GM12891 (cell line): ENCODE data around the gene ZNF446.

Experiments used
- POLR2A ChIP-seq: IDR thresholded peaks from 2 replicates; pipeline ENCODE4 v1.6.1; 2011; ENCODE audit warnings: low read depth, low read length, control low read depth
- POLR2AphosphoS5 ChIP-seq: IDR thresholded peaks from 2 replicates; pipeline ENCODE4 v1.6.1; 2011; ENCODE audit warnings: low read depth, low read length, control low read depth
- POU2F2 ChIP-seq: IDR thresholded peaks from 2 replicates; pipeline ENCODE4 v1.6.1; 2011; ENCODE audit warnings: low read depth, mild to moderate bottlenecking, control low read depth, low read length, moderate library complexity
- SPI1 ChIP-seq: IDR thresholded peaks from 2 replicates; pipeline ENCODE4 v1.6.1; 2011; ENCODE audit warnings: low read depth, low read length, control low read depth
- TAF1 ChIP-seq: IDR thresholded peaks from 2 replicates; pipeline ENCODE4 v1.6.1; 2011; ENCODE audit warnings: low read depth, low read length, control low read depth

DNA sequence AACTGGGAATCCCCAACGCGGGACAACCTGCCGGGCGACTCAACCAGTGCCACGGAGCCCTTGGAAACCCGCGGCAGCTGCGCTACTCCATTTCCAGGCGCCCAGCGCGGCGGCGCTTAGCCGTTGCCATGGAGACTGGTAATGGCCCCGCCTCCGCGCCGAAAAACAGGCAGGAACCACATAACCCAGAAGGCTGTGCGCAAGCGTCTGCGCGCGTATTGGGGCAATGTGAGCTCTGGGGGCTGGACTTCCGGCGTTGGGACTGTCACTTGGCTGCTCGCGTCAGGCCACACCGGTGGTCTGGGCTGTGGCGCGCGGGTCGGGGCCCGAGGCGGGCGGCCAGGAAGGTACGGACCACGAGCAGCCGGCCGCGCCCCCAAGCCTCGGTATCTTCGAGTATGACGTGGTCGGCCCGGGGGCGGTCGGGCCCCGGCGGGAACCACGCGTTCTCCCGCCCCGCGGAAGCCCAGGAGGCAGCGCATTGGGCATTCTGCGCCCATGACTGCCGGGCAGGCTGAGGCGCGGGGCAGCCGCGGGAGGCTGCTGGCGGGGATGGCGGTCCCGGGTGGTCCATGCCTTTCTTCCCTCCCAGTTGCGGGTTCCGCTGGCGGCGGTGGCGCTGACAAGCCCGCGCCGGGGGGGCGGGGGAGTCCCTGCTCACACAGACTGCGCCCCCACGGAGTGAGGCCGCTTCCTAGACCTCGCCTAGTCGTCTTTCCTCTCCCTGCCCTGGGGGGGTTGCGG is 24.6 kb upstream of the ZNF446 start, which contains the start of gene ZNF324B:
- TF ChIP-seq POLR2AphosphoS5: no peak
- peak; percentile 45; the same call in 1 of the 2 replicates for TF ChIP-seq POLR2A
- TF ChIP-seq TAF1: no peak
- no peak for TF ChIP-seq SPI1
- TF ChIP-seq POU2F2: no peak
